ENCODE measurements around the gene MGMT. TPM values are rescaled to one million over a fixed set of nuclear protein-coding genes. Genes with fewer than 3 reads are reported as not detected.

Gene MGMT
- total and polyA plus RNA-seq, 9 of the 15 experiments (the other 6 are each of a cell fraction or from before 2014, with no cell fraction given), result 0.03 to 0.29 (median 0.11) TPM; not detected in 4

DNA sequence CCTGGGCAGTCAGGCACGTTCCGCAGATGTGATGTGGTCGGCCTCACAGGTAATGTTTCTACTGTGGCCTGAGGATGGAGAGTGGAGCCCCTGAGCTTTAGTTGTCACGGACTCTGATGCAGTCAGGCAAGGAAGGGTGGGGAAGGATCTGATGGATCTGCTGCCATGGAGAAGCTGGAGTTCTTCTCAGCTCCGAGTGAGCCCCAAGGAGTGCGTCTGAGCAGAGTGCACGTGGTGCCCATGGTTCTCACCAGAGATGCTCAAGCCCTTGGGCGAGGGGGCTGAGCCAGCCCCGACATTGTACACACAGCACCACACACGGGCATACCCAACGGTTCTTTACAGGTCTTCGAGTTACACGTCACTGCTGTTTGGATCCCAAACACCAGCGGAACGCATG lies 304.5 kb downstream of the MGMT start (continued):
- TF ChIP-seq, protein P1, sequence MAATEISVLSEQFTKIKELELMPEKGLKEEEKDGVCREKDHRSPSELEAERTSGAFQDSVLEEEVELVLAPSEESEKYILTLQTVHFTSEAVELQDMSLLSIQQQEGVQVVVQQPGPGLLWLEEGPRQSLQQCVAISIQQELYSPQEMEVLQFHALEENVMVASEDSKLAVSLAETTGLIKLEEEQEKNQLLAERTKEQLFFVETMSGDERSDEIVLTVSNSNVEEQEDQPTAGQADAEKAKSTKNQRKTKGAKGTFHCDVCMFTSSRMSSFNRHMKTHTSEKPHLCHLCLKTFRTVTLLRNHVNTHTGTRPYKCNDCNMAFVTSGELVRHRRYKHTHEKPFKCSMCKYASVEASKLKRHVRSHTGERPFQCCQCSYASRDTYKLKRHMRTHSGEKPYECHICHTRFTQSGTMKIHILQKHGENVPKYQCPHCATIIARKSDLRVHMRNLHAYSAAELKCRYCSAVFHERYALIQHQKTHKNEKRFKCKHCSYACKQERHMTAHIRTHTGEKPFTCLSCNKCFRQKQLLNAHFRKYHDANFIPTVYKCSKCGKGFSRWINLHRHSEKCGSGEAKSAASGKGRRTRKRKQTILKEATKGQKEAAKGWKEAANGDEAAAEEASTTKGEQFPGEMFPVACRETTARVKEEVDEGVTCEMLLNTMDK (IDR thresholded peaks at IDR 0.05; ENCODE audit: borderline replicate concordance, insufficient read depth, low read depth, low read length, poor library complexity, severe bottlenecking), result no peak
- TF ChIP-seq KLF1 (tag; IDR thresholded peaks at IDR 0.05) (no peak), MED1 (CRISPR knock-in tag; IDR thresholded peaks at IDR 0.05; ENCODE audit: borderline replicate concordance) (no peak)
- TF ChIP-seq, protein P2, sequence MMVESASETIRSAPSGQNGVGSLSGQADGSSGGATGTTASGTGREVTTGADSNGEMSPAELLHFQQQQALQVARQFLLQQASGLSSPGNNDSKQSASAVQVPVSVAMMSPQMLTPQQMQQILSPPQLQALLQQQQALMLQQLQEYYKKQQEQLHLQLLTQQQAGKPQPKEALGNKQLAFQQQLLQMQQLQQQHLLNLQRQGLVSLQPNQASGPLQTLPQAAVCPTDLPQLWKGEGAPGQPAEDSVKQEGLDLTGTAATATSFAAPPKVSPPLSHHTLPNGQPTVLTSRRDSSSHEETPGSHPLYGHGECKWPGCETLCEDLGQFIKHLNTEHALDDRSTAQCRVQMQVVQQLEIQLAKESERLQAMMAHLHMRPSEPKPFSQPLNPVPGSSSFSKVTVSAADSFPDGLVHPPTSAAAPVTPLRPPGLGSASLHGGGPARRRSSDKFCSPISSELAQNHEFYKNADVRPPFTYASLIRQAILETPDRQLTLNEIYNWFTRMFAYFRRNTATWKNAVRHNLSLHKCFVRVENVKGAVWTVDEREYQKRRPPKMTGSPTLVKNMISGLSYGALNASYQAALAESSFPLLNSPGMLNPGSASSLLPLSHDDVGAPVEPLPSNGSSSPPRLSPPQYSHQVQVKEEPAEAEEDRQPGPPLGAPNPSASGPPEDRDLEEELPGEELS (CRISPR knock-in tag; IDR thresholded peaks at IDR 0.05; ENCODE audit: borderline replicate concordance), result no peak

DNA sequence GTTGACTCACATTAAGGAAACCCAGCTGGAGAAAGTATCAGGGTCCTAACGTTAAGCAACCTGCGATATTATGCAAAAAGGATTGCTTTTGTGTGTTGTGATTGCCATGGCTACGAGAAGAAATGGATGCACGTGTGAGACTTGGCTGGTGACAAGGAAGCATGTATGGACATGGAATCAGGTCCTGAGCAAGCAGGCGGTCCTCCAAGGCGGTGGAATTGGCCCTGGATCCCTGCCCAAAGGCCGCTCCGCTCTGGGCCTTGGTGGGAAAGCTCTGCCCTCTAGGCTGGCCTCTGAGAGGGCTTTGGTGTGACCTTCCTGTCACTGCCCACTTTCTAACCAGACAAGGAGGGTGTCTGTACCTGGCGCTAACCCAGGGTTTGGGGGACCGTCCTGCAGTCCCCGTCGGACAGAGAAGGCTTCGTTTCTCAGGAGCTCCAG lies 305.0 kb downstream of the MGMT start:
- Histone ChIP-seq H3K4me1 (replicated peaks in 1 of 2; ENCODE audit: control insufficient read depth in 2 of 2, insufficient read depth in 2 of 2, low read length in 2 of 2) (no peaks in the 10 kb centered on the region; a peak in 1 of 5 replicates), H3K27ac (ENCODE audit: extremely low read depth, low read depth, low read length) (no peak overlapping the region), H2AFZ (ENCODE audit: low read depth, low read length) (no peak overlapping the region), H3K79me2 (ENCODE audit: control insufficient read depth, insufficient read depth, low read length) (no peaks in the 10 kb centered on the region), H3K4me2 (ENCODE audit: insufficient read depth, low read length) (no peak overlapping the region), H3K9me3 (replicated peaks; ENCODE audit: control insufficient read depth, insufficient read depth, low read depth, low read length) (no peaks in the 10 kb centered on the region), H3K9ac (ENCODE audit: insufficient read depth in 1 of 2, low read depth in 2 of 2, low read length in 2 of 2) (no peak overlapping the region), H3K4me3 (no peak overlapping the region), H3K36me3 (ENCODE audit: control insufficient read depth, insufficient read depth, low read length) (no peaks in the 10 kb centered on the region), H3K9me1 (ENCODE audit: control insufficient read depth, insufficient read depth, low read length) (no peaks in the 10 kb centered on the region), H4K20me1 (replicated peaks; ENCODE audit: control insufficient read depth, insufficient read depth, low read length) (no peaks in the 10 kb centered on the region), H3K27me3 (ENCODE audit: control insufficient read depth in 2 of 2, insufficient read depth in 2 of 2, low read length in 2 of 2) (peaks cover 0 to 35% of the 10 kb centered on the region in 2 experiments; a peak in 3 of 5 replicates)
- 0% methylated on average over 6 of the region's 13 CpGs for WGBS (ENCODE audit: insufficient coverage, low coverage, missing lambda C conversion rate)
- ATAC-seq (no peak), FAIRE-seq (no peak), DNase-seq (ENCODE audit: extremely low read depth in 1 of 4, low spot score in 3 of 4) (no peak)
- TF ChIP-seq FOXK1 (CRISPR knock-in tag; IDR thresholded peaks at IDR 0.05; ENCODE audit: borderline replicate concordance) (no peak), POLR2G (IDR thresholded peaks at IDR 0.05; ENCODE audit: low read depth, low read length) (no peak), ATF1 (CRISPR knock-in tag; IDR thresholded peaks at IDR 0.05) (no peak), ATF1 (tag; IDR thresholded peaks at IDR 0.05) (no peak), NCOR1 (IDR thresholded peaks at IDR 0.05) (no peak), NCOA2 (IDR thresholded peaks at IDR 0.05; ENCODE audit: partially characterized antibody in 2 of 2) (no peak), GABPA (tag; conservative IDR thresholded peaks at IDR 0.05; ENCODE audit: low read depth) (no peak)
- TF ChIP-seq, protein P3, sequence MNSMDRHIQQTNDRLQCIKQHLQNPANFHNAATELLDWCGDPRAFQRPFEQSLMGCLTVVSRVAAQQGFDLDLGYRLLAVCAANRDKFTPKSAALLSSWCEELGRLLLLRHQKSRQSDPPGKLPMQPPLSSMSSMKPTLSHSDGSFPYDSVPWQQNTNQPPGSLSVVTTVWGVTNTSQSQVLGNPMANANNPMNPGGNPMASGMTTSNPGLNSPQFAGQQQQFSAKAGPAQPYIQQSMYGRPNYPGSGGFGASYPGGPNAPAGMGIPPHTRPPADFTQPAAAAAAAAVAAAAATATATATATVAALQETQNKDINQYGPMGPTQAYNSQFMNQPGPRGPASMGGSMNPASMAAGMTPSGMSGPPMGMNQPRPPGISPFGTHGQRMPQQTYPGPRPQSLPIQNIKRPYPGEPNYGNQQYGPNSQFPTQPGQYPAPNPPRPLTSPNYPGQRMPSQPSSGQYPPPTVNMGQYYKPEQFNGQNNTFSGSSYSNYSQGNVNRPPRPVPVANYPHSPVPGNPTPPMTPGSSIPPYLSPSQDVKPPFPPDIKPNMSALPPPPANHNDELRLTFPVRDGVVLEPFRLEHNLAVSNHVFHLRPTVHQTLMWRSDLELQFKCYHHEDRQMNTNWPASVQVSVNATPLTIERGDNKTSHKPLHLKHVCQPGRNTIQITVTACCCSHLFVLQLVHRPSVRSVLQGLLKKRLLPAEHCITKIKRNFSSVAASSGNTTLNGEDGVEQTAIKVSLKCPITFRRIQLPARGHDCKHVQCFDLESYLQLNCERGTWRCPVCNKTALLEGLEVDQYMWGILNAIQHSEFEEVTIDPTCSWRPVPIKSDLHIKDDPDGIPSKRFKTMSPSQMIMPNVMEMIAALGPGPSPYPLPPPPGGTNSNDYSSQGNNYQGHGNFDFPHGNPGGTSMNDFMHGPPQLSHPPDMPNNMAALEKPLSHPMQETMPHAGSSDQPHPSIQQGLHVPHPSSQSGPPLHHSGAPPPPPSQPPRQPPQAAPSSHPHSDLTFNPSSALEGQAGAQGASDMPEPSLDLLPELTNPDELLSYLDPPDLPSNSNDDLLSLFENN (IDR thresholded peaks at IDR 0.05; ENCODE audit: low read depth in 2 of 2, low read length in 2 of 2), result no peak
- in situ Hi-C loops (cut with MboI) (no loop called here), intact Hi-C loops (cut with micrococcal nuclease) (no loop called here)
- BruUV-seq (replicated peaks), result no TSS peak
- CTCF ChIA-PET (ENCODE audit: low intra/inter-chr PET ratio), result no interaction called here
- POLR2A ChIA-PET, result no interaction called here

Data from K562 (cell line).